ENCODE measurements around the gene HSF4.

DNA sequence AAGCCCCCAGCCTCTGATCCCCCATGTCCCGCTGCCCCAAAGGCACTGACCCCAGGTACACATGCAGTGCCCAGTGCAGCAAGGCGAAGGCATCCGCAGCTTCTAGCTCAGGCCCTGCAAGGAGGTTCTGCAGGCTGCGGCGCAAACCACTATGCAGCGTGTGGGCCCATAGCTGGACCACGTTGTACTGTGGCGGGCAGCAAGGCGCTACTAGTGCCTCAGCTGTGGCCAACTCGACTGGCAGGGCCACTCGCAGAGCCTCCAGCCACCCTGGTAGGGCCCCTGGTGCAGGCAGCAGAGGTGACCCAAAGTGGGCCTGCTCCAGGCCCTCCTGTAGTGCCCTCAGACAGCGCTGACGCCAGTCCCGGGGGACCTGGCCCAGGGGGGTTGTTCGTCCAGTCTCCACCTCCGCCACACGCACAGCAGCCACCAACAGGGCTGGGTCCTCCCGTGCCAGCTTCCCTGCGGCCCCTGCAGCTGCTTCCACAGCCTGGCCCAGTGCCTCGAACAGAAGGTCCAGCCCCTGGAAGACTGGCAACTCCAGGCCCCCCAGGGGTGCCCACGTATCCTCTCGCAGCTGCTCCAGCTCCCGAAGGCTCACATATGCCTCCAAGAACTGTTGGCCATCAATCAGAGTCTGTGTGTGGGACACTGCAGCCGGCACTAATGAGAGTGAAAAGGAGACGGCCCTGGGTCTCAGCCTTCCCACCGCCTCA, 22.8 kb downstream of the HSF4 start:
- TF ChIP-seq, protein P1, sequence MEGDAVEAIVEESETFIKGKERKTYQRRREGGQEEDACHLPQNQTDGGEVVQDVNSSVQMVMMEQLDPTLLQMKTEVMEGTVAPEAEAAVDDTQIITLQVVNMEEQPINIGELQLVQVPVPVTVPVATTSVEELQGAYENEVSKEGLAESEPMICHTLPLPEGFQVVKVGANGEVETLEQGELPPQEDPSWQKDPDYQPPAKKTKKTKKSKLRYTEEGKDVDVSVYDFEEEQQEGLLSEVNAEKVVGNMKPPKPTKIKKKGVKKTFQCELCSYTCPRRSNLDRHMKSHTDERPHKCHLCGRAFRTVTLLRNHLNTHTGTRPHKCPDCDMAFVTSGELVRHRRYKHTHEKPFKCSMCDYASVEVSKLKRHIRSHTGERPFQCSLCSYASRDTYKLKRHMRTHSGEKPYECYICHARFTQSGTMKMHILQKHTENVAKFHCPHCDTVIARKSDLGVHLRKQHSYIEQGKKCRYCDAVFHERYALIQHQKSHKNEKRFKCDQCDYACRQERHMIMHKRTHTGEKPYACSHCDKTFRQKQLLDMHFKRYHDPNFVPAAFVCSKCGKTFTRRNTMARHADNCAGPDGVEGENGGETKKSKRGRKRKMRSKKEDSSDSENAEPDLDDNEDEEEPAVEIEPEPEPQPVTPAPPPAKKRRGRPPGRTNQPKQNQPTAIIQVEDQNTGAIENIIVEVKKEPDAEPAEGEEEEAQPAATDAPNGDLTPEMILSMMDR (conservative IDR thresholded peaks at IDR 0.05; ENCODE audit: low read length) = no peak
- TF ChIP-seq EZH2phosphoT487 (IDR thresholded peaks at IDR 0.05; ENCODE audit: borderline replicate concordance, low read depth, low read length) = no peak
